ENCODE results near the gene CTF1. TPM values are rescaled to one million over a fixed set of nuclear protein-coding genes. Genes with fewer than 3 reads are reported as not detected.

The CTF1 gene
- total RNA-seq, 2 experiments from 2014 or later, result 0.09 to 0.46 TPM

GRCh38 chr16:30951750-30952149 is 55.3 kb downstream of the CTF1 start:
- TF ChIP-seq EZH2phosphoT487 (IDR thresholded peaks at IDR 0.05; ENCODE audit: borderline replicate concordance, low read depth, low read length), result no peak
- TF ChIP-seq CTCF (conservative IDR thresholded peaks at IDR 0.05; ENCODE audit: low read length), result no peak
- Histone ChIP-seq H3K27ac (ENCODE audit: low read depth, low read length, poor library complexity, severe bottlenecking) (no peak overlapping the region), H2AFZ (ENCODE audit: low read length) (no peak overlapping the region), H3K36me3 (ENCODE audit: insufficient read depth, low read length) (no peaks in the 10 kb centered on the region), H3K9me2 (ENCODE audit: insufficient read depth, low read length) (no peaks in the 10 kb centered on the region), H3K4me2 (ENCODE audit: low read length) (no peak overlapping the region), H3K79me2 (ENCODE audit: insufficient read depth, low read depth, low read length) (peaks cover 4% of the 10 kb centered on the region; the same call in 1 of the 2 replicates), H3K4me3 (ENCODE audit: low read depth, low read length, poor library complexity, severe bottlenecking) (no peak overlapping the region), H3K9me3 (ENCODE audit: low read length) (no peaks in the 10 kb centered on the region), H3K4me1 (ENCODE audit: insufficient read depth, low read length, poor library complexity, severe bottlenecking) (peaks cover 46% of the 10 kb centered on the region), H4K20me1 (ENCODE audit: insufficient read depth, low read length) (no peaks in the 10 kb centered on the region)
- ChIA-PET CTCF (ENCODE audit: unreplicated experiment) (no interaction called here), POLR2A (interaction anchor here (0.6 kb wide), 1 partner anchor 107 kb away, joined by 3 read pairs; no protein-coding TSS in a partner anchor)
- DNase-seq (ENCODE audit: low spot score), result no peak
- intact Hi-C loops (cut with micrococcal nuclease; ENCODE audit: unreplicated experiment), result no loop called here
- no TSS peak for BruUV-seq (replicated peaks)

GRCh38 chr16:30953111-30953510 is 56.7 kb downstream of the CTF1 start:
- POLR2A ChIA-PET, result interaction anchor here (0.6 to 1.3 kb wide), 2 partner anchors 9 to 165 kb away, joined by 4 to 7 read pairs; partner anchors contain the start of gene KAT8
- H2AFZ ChIP-seq (ENCODE audit: low read length), result no peak overlapping the region
- no peak overlapping the region for H3K4me2 ChIP-seq (ENCODE audit: low read length)

More at GRCh38 chr16:30953111-30953510, 56.7 kb downstream of the CTF1 start:
- no peak for DNase-seq (ENCODE audit: low spot score)
- intact Hi-C loops (cut with micrococcal nuclease; ENCODE audit: unreplicated experiment), result no loop called here
- CTCF ChIA-PET (ENCODE audit: unreplicated experiment), result no interaction called here
- BruUV-seq (replicated peaks), result no TSS peak
- Histone ChIP-seq H3K9me3 (ENCODE audit: low read length) (no peaks in the 10 kb centered on the region), H3K9me2 (ENCODE audit: insufficient read depth, low read length) (no peaks in the 10 kb centered on the region), H4K20me1 (ENCODE audit: insufficient read depth, low read length) (no peaks in the 10 kb centered on the region), H3K79me2 (ENCODE audit: insufficient read depth, low read depth, low read length) (peaks cover 4% of the 10 kb centered on the region; the same call in 1 of the 2 replicates), H3K4me3 (ENCODE audit: low read depth, low read length, poor library complexity, severe bottlenecking) (no peak overlapping the region), H3K4me1 (ENCODE audit: insufficient read depth, low read length, poor library complexity, severe bottlenecking) (peaks cover 47% of the 10 kb centered on the region), H3K36me3 (ENCODE audit: insufficient read depth, low read length) (no peaks in the 10 kb centered on the region), H3K27ac (ENCODE audit: low read depth, low read length, poor library complexity, severe bottlenecking) (no peak overlapping the region)
- TF ChIP-seq CTCF (conservative IDR thresholded peaks at IDR 0.05; ENCODE audit: low read length), result no peak
- no peak for TF ChIP-seq EZH2phosphoT487 (IDR thresholded peaks at IDR 0.05; ENCODE audit: borderline replicate concordance, low read depth, low read length)

Small RNAs within 50 kb of the gene (microRNA-seq; reads per million reads assigned to microRNA genes)
- gene MIR4519 (ENCODE audit: borderline replicate concordance), result 5.3 reads per million
- not detected for gene MIR762 (ENCODE audit: borderline replicate concordance)

Small RNAs within 50 kb of the gene (small RNA-seq; reads per million reads assigned to genes)
- gene AC135048.1 (not detected), gene MIR4519 (not detected), gene MIR762 (not detected)

Other genes starting within 250 kb of the CTF1 start
- gene PRR14, start 245.7 kb upstream of the CTF1 start, total RNA-seq (2014; rRNA removed; shearing (Covaris generic)), result 33.2 and 35.2 TPM in 2 replicates
- 75.5 and 81.4 TPM in 2 replicates for gene PRR14, start 245.7 kb upstream of the CTF1 start, total RNA-seq (2022)
- gene FBRS, start 238.2 kb upstream of the CTF1 start, total RNA-seq (2014; rRNA removed; shearing (Covaris generic)), result 31.8 and 36.8 TPM in 2 replicates
- 89.8 and 97.5 TPM in 2 replicates for gene FBRS, start 238.2 kb upstream of the CTF1 start, total RNA-seq (2022)
- 15.6 and 41.8 TPM in 2 replicates for gene SRCAP, start 197.4 kb upstream of the CTF1 start, total RNA-seq (2014; rRNA removed; shearing (Covaris generic))
- 92.6 and 93.7 TPM in 2 replicates for gene SRCAP, start 197.4 kb upstream of the CTF1 start, total RNA-seq (2022)
- 37.6 and 40.5 TPM in 2 replicates for gene PHKG2, start 148.2 kb upstream of the CTF1 start, total RNA-seq (2014; rRNA removed; shearing (Covaris generic))
- 41.9 and 46.5 TPM in 2 replicates for gene PHKG2, start 148.2 kb upstream of the CTF1 start, total RNA-seq (2022)
- 20.7 and 27.4 TPM in 2 replicates for gene CFAP119, start 134.6 kb upstream of the CTF1 start, total RNA-seq (2014; rRNA removed; shearing (Covaris generic))
- 25.0 and 27.4 TPM in 2 replicates for gene CFAP119, start 134.6 kb upstream of the CTF1 start, total RNA-seq (2022)
- gene RNF40, start 134.3 kb upstream of the CTF1 start, total RNA-seq (2014; rRNA removed; shearing (Covaris generic)), result 54.8 and 70.5 TPM in 2 replicates
- 108 and 120 TPM in 2 replicates for gene RNF40, start 134.3 kb upstream of the CTF1 start, total RNA-seq (2022)
- gene ZNF629, start 109.4 kb upstream of the CTF1 start, total RNA-seq (2014; rRNA removed; shearing (Covaris generic)), result 1.9 and 2.5 TPM in 2 replicates
- 1.0 and 1.1 TPM in 2 replicates for gene ZNF629, start 109.4 kb upstream of the CTF1 start, total RNA-seq (2022)
- 17.8 and 20.6 TPM in 2 replicates for gene BCL7C, start 2.5 kb upstream of the CTF1 start, total RNA-seq (2014; rRNA removed; shearing (Covaris generic))
- 11.0 and 11.5 TPM in 2 replicates for gene BCL7C, start 2.5 kb upstream of the CTF1 start, total RNA-seq (2022)
- gene FBXL19, start 27.0 kb downstream of the CTF1 start, total RNA-seq (2014; rRNA removed; shearing (Covaris generic)), result 16.1 and 16.2 TPM in 2 replicates
- gene FBXL19, start 27.0 kb downstream of the CTF1 start, total RNA-seq (2022), result 30.2 and 34.8 TPM in 2 replicates
- gene ORAI3, start 52.5 kb downstream of the CTF1 start, total RNA-seq (2014; rRNA removed; shearing (Covaris generic)), result 5.7 and 7.8 TPM in 2 replicates
- 16.3 and 18.3 TPM in 2 replicates for gene ORAI3, start 52.5 kb downstream of the CTF1 start, total RNA-seq (2022)
- 8.6 and 9.0 TPM in 2 replicates for gene SETD1A, start 61.1 kb downstream of the CTF1 start, total RNA-seq (2014; rRNA removed; shearing (Covaris generic))
- gene SETD1A, start 61.1 kb downstream of the CTF1 start, total RNA-seq (2022), result 35.7 and 36.0 TPM in 2 replicates
- gene HSD3B7, start 88.6 kb downstream of the CTF1 start, total RNA-seq (2014; rRNA removed; shearing (Covaris generic)), result 1.9 and 3.3 TPM in 2 replicates
- 2.4 and 2.6 TPM in 2 replicates for gene HSD3B7, start 88.6 kb downstream of the CTF1 start, total RNA-seq (2022)
- gene STX1B, start 114.0 kb downstream of the CTF1 start, total RNA-seq (2014; rRNA removed; shearing (Covaris generic)), result 0.47 TPM in 1 of 2 replicates, not detected in the other
- gene STX1B, start 114.0 kb downstream of the CTF1 start, total RNA-seq (2022), result 2.1 and 2.4 TPM in 2 replicates
- gene STX4, start 136.9 kb downstream of the CTF1 start, total RNA-seq (2014; rRNA removed; shearing (Covaris generic)), result 14.6 and 16.6 TPM in 2 replicates
- 40.5 and 41.6 TPM in 2 replicates for gene STX4, start 136.9 kb downstream of the CTF1 start, total RNA-seq (2022)
- 7.8 and 18.7 TPM in 2 replicates for gene ZNF668, start 177.6 kb downstream of the CTF1 start, total RNA-seq (2014; rRNA removed; shearing (Covaris generic))
- 17.1 and 21.7 TPM in 2 replicates for gene ZNF668, start 177.6 kb downstream of the CTF1 start, total RNA-seq (2022)
- 25.4 and 30.1 TPM in 2 replicates for gene ZNF646, start 177.8 kb downstream of the CTF1 start, total RNA-seq (2014; rRNA removed; shearing (Covaris generic))
- gene ZNF646, start 177.8 kb downstream of the CTF1 start, total RNA-seq (2022), result 33.8 and 34.0 TPM in 2 replicates
- 3.7 and 4.4 TPM in 2 replicates for gene PRSS53, start 192.3 kb downstream of the CTF1 start, total RNA-seq (2014; rRNA removed; shearing (Covaris generic))
- 5.7 and 6.1 TPM in 2 replicates for gene PRSS53, start 192.3 kb downstream of the CTF1 start, total RNA-seq (2022)
- 68.8 and 69.3 TPM in 2 replicates for gene VKORC1, start 198.2 kb downstream of the CTF1 start, total RNA-seq (2014; rRNA removed; shearing (Covaris generic))
- 60.1 and 70.2 TPM in 2 replicates for gene VKORC1, start 198.2 kb downstream of the CTF1 start, total RNA-seq (2022)
- gene BCKDK, start 211.8 kb downstream of the CTF1 start, total RNA-seq (2014; rRNA removed; shearing (Covaris generic)), result 25.0 and 40.4 TPM in 2 replicates
- 36.5 and 39.0 TPM in 2 replicates for gene BCKDK, start 211.8 kb downstream of the CTF1 start, total RNA-seq (2022)
- gene KAT8, start 221.1 kb downstream of the CTF1 start, total RNA-seq (2014; rRNA removed; shearing (Covaris generic)), result 86.9 and 89.1 TPM in 2 replicates
- gene KAT8, start 221.1 kb downstream of the CTF1 start, total RNA-seq (2022), result 95.3 and 102 TPM in 2 replicates
- gene PRSS8, start 239.1 kb downstream of the CTF1 start, total RNA-seq (2014; rRNA removed; shearing (Covaris generic)), result not detected in 2 replicates
- not detected in 2 replicates for gene PRSS8, start 239.1 kb downstream of the CTF1 start, total RNA-seq (2022)

Measured in OCI-LY7 (cell line).